ENCODE measurements around the gene STK11. TPM values are rescaled to one million over a fixed set of nuclear protein-coding genes. Genes with fewer than 3 reads are reported as not detected.

The STK11 gene
- total and polyA plus RNA-seq, 2 experiments from 2014 or later, result 4.6 to 64.1 TPM

DNA sequence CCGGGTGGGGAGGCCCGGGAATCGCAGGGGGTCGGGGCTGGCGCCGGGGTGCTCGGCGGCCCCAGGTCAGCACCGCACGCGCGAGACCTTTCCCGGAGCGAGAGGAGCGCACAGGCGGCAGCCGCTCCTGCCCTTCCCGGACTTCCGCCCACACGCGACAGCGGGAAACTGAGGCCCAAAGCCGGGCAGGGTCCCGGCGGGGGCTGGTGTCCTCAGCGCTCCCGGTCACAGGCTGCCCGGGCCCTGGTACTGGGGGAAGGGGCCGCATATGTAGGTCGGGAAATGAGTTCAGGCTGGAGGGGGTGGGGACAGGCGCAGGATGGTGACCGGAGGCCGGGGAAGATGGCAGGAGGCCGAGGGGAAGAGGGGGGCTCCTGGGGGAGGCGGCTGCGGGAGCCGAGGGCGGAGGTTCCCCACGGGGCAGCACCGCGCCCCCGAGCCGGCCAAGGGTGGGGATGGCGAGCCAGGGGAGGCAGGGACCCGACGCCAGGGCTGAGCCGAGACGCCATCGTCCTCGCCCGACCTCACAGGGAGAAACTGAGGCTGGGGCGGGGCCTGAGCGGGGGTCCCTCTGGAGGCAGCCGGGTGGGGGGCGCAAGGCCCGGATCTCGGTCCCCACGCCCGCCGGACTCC lies 31.6 kb downstream of the STK11 start:
- H3F3A ChIP-seq (ENCODE audit: insufficient read depth), result peaks cover 21% of the 10 kb centered on the region
- H2AFZ ChIP-seq, result peak overlapping the region; percentile 70
- no peaks in the 10 kb centered on the region for H4K20me1 ChIP-seq (ENCODE audit: insufficient read depth)
- H3K27me3 ChIP-seq (replicated peaks; ENCODE audit: insufficient read depth), result no peaks in the 10 kb centered on the region
- no peaks in the 10 kb centered on the region for H3K9me2 ChIP-seq (ENCODE audit: insufficient read depth)
- in situ Hi-C loops (cut with MboI), result no loop called here
- TF ChIP-seq EZH2phosphoT487 (IDR thresholded peaks at IDR 0.05; ENCODE audit: insufficient read depth, low read depth), result no peak
- no peak for TF ChIP-seq EZH2 (IDR thresholded peaks at IDR 0.05; ENCODE audit: insufficient read depth, poor library complexity, severe bottlenecking)
- H3K9me3 ChIP-seq (ENCODE audit: low read depth), result no peaks in the 10 kb centered on the region
- peak overlapping the region; percentile 78 for H3K4me3 ChIP-seq
- peak overlapping the region; percentile 74 for H3K4me2 ChIP-seq (ENCODE audit: unreplicated experiment)
- WGBS, 2 experiments (ENCODE audit: low coverage in 1 of 2, low lambda C conversion rate in 2 of 2, missing lambda C conversion rate in 2 of 2), result 1% methylated on average over 18 to 56 of the region's 60 CpGs
- H3K4me1 ChIP-seq (ENCODE audit: insufficient read depth), result peaks cover 13% of the 10 kb centered on the region
- peaks cover 9% of the 10 kb centered on the region for H3K79me2 ChIP-seq (ENCODE audit: insufficient read depth)
- peak overlapping the region; percentile 76 for H3K9ac ChIP-seq
- H3K27ac ChIP-seq, result no peak overlapping the region
- no peaks in the 10 kb centered on the region for H3K36me3 ChIP-seq (ENCODE audit: low read depth)
- peak; percentile 62 for DNase-seq

DNA sequence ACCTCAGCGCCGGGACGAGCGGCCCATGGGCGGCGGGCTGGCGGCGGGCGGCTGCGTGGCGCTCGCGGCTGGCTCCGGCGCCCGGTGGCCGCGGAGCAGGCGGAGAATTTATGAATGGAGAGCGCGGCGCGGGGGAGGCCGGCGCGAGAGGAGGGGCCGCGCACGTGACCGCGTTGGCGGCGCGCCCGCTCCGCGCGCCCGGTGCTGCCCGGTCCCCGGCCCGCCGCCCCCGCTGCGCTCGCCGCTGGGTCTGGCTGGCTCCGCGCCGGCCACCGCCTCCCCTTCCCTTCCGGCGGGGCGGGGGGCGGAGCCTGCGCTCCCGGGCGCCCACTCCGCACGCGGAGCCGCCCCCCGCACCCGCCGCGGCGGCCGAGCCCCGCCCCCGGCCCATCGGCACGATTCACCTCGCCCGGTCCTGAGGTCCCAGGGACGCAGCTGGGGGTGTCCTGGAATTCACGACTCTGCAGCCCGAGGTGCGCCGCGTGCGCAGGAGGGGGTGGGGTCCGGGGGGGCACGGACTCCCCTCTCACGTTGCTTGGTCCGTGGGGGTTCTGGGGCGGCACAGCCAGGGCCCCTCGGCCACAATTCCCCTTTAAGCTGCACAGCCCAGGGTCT lies 32.3 kb downstream of the STK11 start, which contains the start of gene CBARP:
Gene CBARP (minus strand): TSS at position 252 of the 615 bp plus-strand sequence. CDS start 1,905 bp downstream, outside the sequence.
- Histone ChIP-seq H3K4me2 (ENCODE audit: unreplicated experiment) (peak within 1 kb of the TSS; percentile 74), H2AFZ (peak within 1 kb of the TSS; percentile 70), H3K4me1 (ENCODE audit: insufficient read depth) (peaks cover 17% of the 10 kb centered on the region), H3K9me2 (ENCODE audit: insufficient read depth) (no peaks in the 10 kb centered on the region), H3K9ac (peak within 1 kb of the TSS; percentile 76), H3K79me2 (ENCODE audit: insufficient read depth) (peaks cover 16% of the 10 kb centered on the region), H3K4me3 (peak within 1 kb of the TSS; percentile 78), H3K9me3 (ENCODE audit: low read depth) (no peaks in the 10 kb centered on the region), H3K27me3 (replicated peaks; ENCODE audit: insufficient read depth) (no peaks in the 10 kb centered on the region), H3K36me3 (ENCODE audit: low read depth) (no peaks in the 10 kb centered on the region), H3K27ac (no peak within 1 kb of the TSS), H4K20me1 (ENCODE audit: insufficient read depth) (no peaks in the 10 kb centered on the region), H3F3A (ENCODE audit: insufficient read depth) (peaks cover 17% of the 10 kb centered on the region)
- DNase-seq, result peak; percentile 71
- in situ Hi-C loops (cut with MboI), result no loop called here
- 0 to 1% methylated on average over 11 to 28 of the region's 87 CpGs for WGBS, 2 experiments (ENCODE audit: low coverage in 1 of 2, low lambda C conversion rate in 2 of 2, missing lambda C conversion rate in 2 of 2)
- no peak for TF ChIP-seq EZH2phosphoT487 (IDR thresholded peaks at IDR 0.05; ENCODE audit: insufficient read depth, low read depth)
- TF ChIP-seq EZH2 (IDR thresholded peaks at IDR 0.05; ENCODE audit: insufficient read depth, poor library complexity, severe bottlenecking), result no peak

DNA sequence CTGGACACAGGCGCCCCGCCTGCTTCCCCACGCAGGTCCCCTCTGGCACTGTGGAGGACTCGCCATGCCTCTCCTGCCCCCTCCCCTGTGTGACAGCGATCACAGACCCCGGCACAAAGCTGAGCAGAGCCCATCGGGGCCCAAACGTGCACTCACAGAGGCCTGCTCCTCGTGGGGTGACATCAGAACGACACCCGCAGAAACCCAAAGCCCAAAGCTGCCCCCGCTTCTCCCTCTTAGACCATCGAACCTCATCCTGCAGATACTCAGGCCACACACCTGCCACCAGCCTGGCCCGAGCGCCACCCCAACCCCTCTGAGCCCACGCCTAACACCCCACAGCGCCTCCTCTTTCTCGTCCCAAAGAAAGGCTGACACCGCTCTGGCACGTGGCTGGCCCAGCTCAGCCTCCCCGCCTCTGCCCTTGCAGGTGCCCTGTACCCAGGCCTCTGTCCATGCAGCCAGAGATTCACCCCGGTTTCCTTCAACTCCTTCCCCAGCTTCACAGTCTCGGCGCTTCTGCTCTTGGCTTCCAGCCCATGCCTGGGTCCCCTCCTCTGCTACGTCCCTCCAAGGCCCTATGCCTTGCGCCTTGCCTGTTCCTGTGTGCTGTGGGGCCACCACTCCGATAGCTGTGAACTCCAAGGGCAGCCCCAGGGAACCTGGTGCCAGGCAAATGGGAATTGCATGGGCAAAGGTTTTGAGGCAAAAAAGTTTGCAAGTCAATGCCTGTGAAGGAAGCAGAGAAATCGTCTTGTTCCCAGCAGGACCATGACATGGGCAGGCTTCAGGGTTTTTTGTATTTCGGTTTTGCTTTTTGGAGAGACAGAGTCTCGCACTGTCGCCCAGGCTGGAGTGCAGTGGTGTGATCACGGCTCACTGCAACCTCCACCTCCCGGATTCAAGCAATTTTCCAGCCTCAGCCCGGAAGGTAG lies 33.1 kb downstream of the STK11 start:
- H3K27me3 ChIP-seq (replicated peaks; ENCODE audit: insufficient read depth), result no peaks in the 10 kb centered on the region
- H3K27ac ChIP-seq, result no peak overlapping the region
- no peaks in the 10 kb centered on the region for H3K36me3 ChIP-seq (ENCODE audit: low read depth)
- peaks cover 23% of the 10 kb centered on the region for H3F3A ChIP-seq (ENCODE audit: insufficient read depth)
- in situ Hi-C loops (cut with MboI), result no loop called here
- TF ChIP-seq EZH2 (IDR thresholded peaks at IDR 0.05; ENCODE audit: insufficient read depth, poor library complexity, severe bottlenecking) (no peak), EZH2phosphoT487 (IDR thresholded peaks at IDR 0.05; ENCODE audit: insufficient read depth, low read depth) (no peak)
- WGBS, 2 experiments (ENCODE audit: low coverage in 1 of 2, low lambda C conversion rate in 2 of 2, missing lambda C conversion rate in 2 of 2), result 69 to 71% methylated on average over 28 to 34 of the region's 34 CpGs
- no peaks in the 10 kb centered on the region for H3K9me3 ChIP-seq (ENCODE audit: low read depth)
- peak overlapping the region; percentile 37; the same call in 1 of the 2 replicates for H3K9ac ChIP-seq
- no peak overlapping the region for H3K4me3 ChIP-seq
- no peak for DNase-seq
- H4K20me1 ChIP-seq (ENCODE audit: insufficient read depth), result no peaks in the 10 kb centered on the region
- peaks cover 23% of the 10 kb centered on the region for H3K4me1 ChIP-seq (ENCODE audit: insufficient read depth)
- no peak overlapping the region for H2AFZ ChIP-seq
- H3K79me2 ChIP-seq (ENCODE audit: insufficient read depth), result peaks cover 24% of the 10 kb centered on the region
- H3K4me2 ChIP-seq (ENCODE audit: unreplicated experiment), result no peak overlapping the region
- H3K9me2 ChIP-seq (ENCODE audit: insufficient read depth), result no peaks in the 10 kb centered on the region

DNA sequence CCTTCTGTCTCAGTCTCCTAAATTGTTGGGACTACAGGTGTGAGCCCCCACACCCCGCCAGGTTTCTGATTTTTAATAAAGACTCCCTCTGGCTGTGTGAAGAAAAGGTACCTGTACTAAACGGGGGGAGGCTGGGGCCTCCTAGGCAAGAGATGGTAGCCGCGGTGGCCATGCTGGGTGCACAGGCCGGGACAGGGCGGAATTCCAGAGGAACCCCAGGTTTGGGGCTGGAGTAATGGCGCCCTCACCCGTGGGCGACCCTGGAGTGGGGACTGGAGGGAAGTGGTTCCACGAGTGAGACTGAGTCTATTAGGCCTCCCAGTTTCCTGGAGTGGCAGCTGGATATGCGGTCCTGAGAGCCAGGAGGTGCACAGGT lies 33.8 kb downstream of the STK11 start:
- Histone ChIP-seq H3K36me3 (ENCODE audit: low read depth) (no peaks in the 10 kb centered on the region), H3K4me1 (ENCODE audit: insufficient read depth) (peaks cover 28% of the 10 kb centered on the region), H3K4me2 (ENCODE audit: unreplicated experiment) (no peak overlapping the region), H2AFZ (no peak overlapping the region), H3K9me2 (ENCODE audit: insufficient read depth) (no peaks in the 10 kb centered on the region), H3K27me3 (replicated peaks; ENCODE audit: insufficient read depth) (no peaks in the 10 kb centered on the region), H3K79me2 (ENCODE audit: insufficient read depth) (peaks cover 31% of the 10 kb centered on the region), H3K4me3 (no peak overlapping the region; the same call in 1 of the 2 replicates), H3K9ac (peak overlapping the region; percentile 66; the same call in 1 of the 2 replicates), H3K9me3 (ENCODE audit: low read depth) (no peaks in the 10 kb centered on the region), H3K27ac (peak overlapping the region; percentile 42; the same call in 1 of the 2 replicates), H4K20me1 (ENCODE audit: insufficient read depth) (no peaks in the 10 kb centered on the region), H3F3A (ENCODE audit: insufficient read depth) (peaks cover 27% of the 10 kb centered on the region)
- in situ Hi-C loops (cut with MboI), result no loop called here
- TF ChIP-seq EZH2 (IDR thresholded peaks at IDR 0.05; ENCODE audit: insufficient read depth, poor library complexity, severe bottlenecking) (no peak), EZH2phosphoT487 (IDR thresholded peaks at IDR 0.05; ENCODE audit: insufficient read depth, low read depth) (no peak)
- DNase-seq, result no peak
- WGBS, 2 experiments (ENCODE audit: low coverage in 1 of 2, low lambda C conversion rate in 2 of 2, missing lambda C conversion rate in 2 of 2), result 93% methylated on average over 11 of the region's 11 CpGs

Measured in GM23248 (cell line).